Brain microvascular endothelial cell (primary cell): ENCODE measurements around the gene TOMM40L.
A peak's percentile ranks its signal among the peaks of the same experiment; 100 is the strongest.

Source experiments
- DNase-seq: peaks from one replicate; pipeline ENCODE4 v3.0.0-alpha.2; 2020
- H3K27ac ChIP-seq: fragments of 250-450 bp; sonication (Bioruptor Pico); 2 replicates; pipeline ENCODE4 v1.5.1; 2020; ENCODE audit warnings: mild to moderate bottlenecking, moderate library complexity
- H3K27me3 ChIP-seq: fragments of 250-450 bp; sonication (Bioruptor Pico); replicated peaks from 2 replicates; pipeline ENCODE4 v1.5.1; 2020; ENCODE audit warnings: mild to moderate bottlenecking
- H3K36me3 ChIP-seq: fragments of 250-450 bp; sonication (Bioruptor Pico); replicated peaks from 2 replicates; pipeline ENCODE4 v1.5.1; 2020; ENCODE audit warnings: mild to moderate bottlenecking
- H3K4me3 ChIP-seq: 2 replicates; pipeline ENCODE4 v1.5.1; 2011; ENCODE audit warnings: low read depth, mild to moderate bottlenecking, control low read depth, low read length, moderate library complexity
- CTCF ChIP-seq: IDR thresholded peaks from 2 replicates; pipeline ENCODE4 v1.5.1; 2011; ENCODE audit warnings: low read depth, mild to moderate bottlenecking, moderate library complexity, low read length, control low read depth, inconsistent platforms; ENCODE audit errors: missing control alignments
- in situ Hi-C: cut with HindIII; loops from 2 replicates; pipeline ENCODE4 v1.10.0; 2017; ENCODE audit warnings: low sequenced_read_pairs, low pct_ligation_motif_present

Gene TOMM40L

GRCh38 chr1:161227196-161227871 lies 1.5 kb downstream of the TOMM40L start:
- in situ Hi-C loops: no loop called here
- peak overlapping the region; percentile 96 for H3K4me3 ChIP-seq
- peak; percentile 82 for TF ChIP-seq CTCF

GRCh38 chr1:161228032-161228431 lies 2.2 kb downstream of the TOMM40L start:
- Histone ChIP-seq H3K27me3 (no peaks in the 10 kb centered on the region), H3K4me3 (no peak overlapping the region), H3K27ac (no peak overlapping the region), H3K36me3 (peaks cover 27% of the 10 kb centered on the region)
- TF ChIP-seq CTCF: no peak
- DNase-seq: no peak
- in situ Hi-C loops: no loop called here

More at GRCh38 chr1:161227196-161227871, 1.5 kb downstream of the TOMM40L start:
- Histone ChIP-seq H3K27ac (no peak overlapping the region), H3K36me3 (peaks cover 27% of the 10 kb centered on the region), H3K27me3 (no peaks in the 10 kb centered on the region)
- peak; percentile 67 for DNase-seq

- H3K4me3 ChIP-seq: no peak overlapping the region
- peak; percentile 27 for TF ChIP-seq CTCF
- peaks cover 27% of the 10 kb centered on the region for H3K36me3 ChIP-seq
- no peaks in the 10 kb centered on the region for H3K27me3 ChIP-seq
- no peak overlapping the region for H3K27ac ChIP-seq
- in situ Hi-C loops: no loop called here
- DNase-seq: no peak
Observed at GRCh38 chr1:161229896-161230295, 4.0 kb downstream of the TOMM40L start.

- TF ChIP-seq CTCF: no peak
- in situ Hi-C loops: no loop called here
Observed at GRCh38 chr1:161230762-161231161, 4.9 kb downstream of the TOMM40L start.

GRCh38 chr1:161233102-161233501 lies 7.2 kb downstream of the TOMM40L start:
- TF ChIP-seq CTCF: no peak
- Histone ChIP-seq H3K27ac (no peak overlapping the region), H3K4me3 (no peak overlapping the region), H3K27me3 (no peaks in the 10 kb centered on the region), H3K36me3 (peaks cover 21% of the 10 kb centered on the region)
- no peak for DNase-seq
- in situ Hi-C loops: no loop called here

More at GRCh38 chr1:161230762-161231161, 4.9 kb downstream of the TOMM40L start:
- Histone ChIP-seq H3K36me3 (peaks cover 27% of the 10 kb centered on the region), H3K27ac (no peak overlapping the region), H3K4me3 (no peak overlapping the region), H3K27me3 (no peaks in the 10 kb centered on the region)
- no peak for DNase-seq
